ENCODE results near the gene GPC6.

The GPC6 gene

GRCh38 chr13:93336728-93337127 lies 110.1 kb downstream of the GPC6 start:
- in situ Hi-C loops (cut with MboI; ENCODE audit: low pct_unique_long_range_greater_than_20kb, low sequenced_read_pairs, unreplicated experiment), result no loop called here
- TF ChIP-seq CTCF (IDR thresholded peaks at IDR 0.05; ENCODE audit: extremely low read depth, insufficient read depth, missing control alignments), result no peak
- no peak for DNase-seq (ENCODE audit: low spot score)

GRCh38 chr13:93338030-93338429 lies 111.4 kb downstream of the GPC6 start:
- in situ Hi-C loops (cut with MboI; ENCODE audit: low pct_unique_long_range_greater_than_20kb, low sequenced_read_pairs, unreplicated experiment), result no loop called here
- no peak for TF ChIP-seq CTCF (IDR thresholded peaks at IDR 0.05; ENCODE audit: extremely low read depth, insufficient read depth, missing control alignments)

GRCh38 chr13:93338906-93339305 lies 112.3 kb downstream of the GPC6 start:
- in situ Hi-C loops (cut with MboI; ENCODE audit: low pct_unique_long_range_greater_than_20kb, low sequenced_read_pairs, unreplicated experiment), result no loop called here
- no peak for DNase-seq (ENCODE audit: low spot score)
- no peak for TF ChIP-seq CTCF (IDR thresholded peaks at IDR 0.05; ENCODE audit: extremely low read depth, insufficient read depth, missing control alignments)

More at GRCh38 chr13:93338030-93338429, 111.4 kb downstream of the GPC6 start:
- no peak for DNase-seq (ENCODE audit: low spot score)

GRCh38 chr13:93339550-93339949 lies 112.9 kb downstream of the GPC6 start:
- no peak for TF ChIP-seq CTCF (IDR thresholded peaks at IDR 0.05; ENCODE audit: extremely low read depth, insufficient read depth, missing control alignments)
- DNase-seq (ENCODE audit: low spot score), result no peak
- in situ Hi-C loops (cut with MboI; ENCODE audit: low pct_unique_long_range_greater_than_20kb, low sequenced_read_pairs, unreplicated experiment), result no loop called here

- in situ Hi-C loops (cut with MboI; ENCODE audit: low pct_unique_long_range_greater_than_20kb, low sequenced_read_pairs, unreplicated experiment), result no loop called here
- no peak for DNase-seq (ENCODE audit: low spot score)
- TF ChIP-seq CTCF (IDR thresholded peaks at IDR 0.05; ENCODE audit: extremely low read depth, insufficient read depth, missing control alignments), result no peak
These were observed 114.9 kb downstream of the GPC6 start for GRCh38 chr13:93341517-93341916.

GRCh38 chr13:93343097-93343496 lies 116.5 kb downstream of the GPC6 start:
- TF ChIP-seq CTCF (IDR thresholded peaks at IDR 0.05; ENCODE audit: extremely low read depth, insufficient read depth, missing control alignments), result no peak
- no peak for DNase-seq (ENCODE audit: low spot score)
- in situ Hi-C loops (cut with MboI; ENCODE audit: low pct_unique_long_range_greater_than_20kb, low sequenced_read_pairs, unreplicated experiment), result no loop called here
